Left cardiac atrium (tissue), 4 donors: Measurements from ENCODE around the gene ITPR2. TPM values are rescaled to one million over a fixed set of nuclear protein-coding genes. Genes with fewer than 3 reads are reported as not detected.
A peak's percentile ranks its signal among the peaks of the same experiment; 100 is the strongest.
"Not testable (repeated sequence)": the region's sequence is repeated elsewhere in the genome, so short reads cannot be mapped to it uniquely, and the experiment has no call there.

ENCODE experiments used
- ATAC-seq, 2 donors: fragments of 200-7000 bp; cut with Tn5 transposase; one replicate each; pipeline ENCODE4 v1.9.1; 2020; ENCODE audit warnings: mild to moderate bottlenecking in 2 of 2, moderate library complexity in 2 of 2
- DNase-seq: peaks from one replicate; pipeline ENCODE4 v3.0.0-alpha.2; 2020
- intact Hi-C, 2 donors: fragments of 100-400 bp; cut with DNase I; formaldehyde crosslinking; loops; one replicate each; pipeline versions ENCODE4 v1.14.1 to v1.15.1; 2022 to 2023
- total RNA-seq, 2 donors: library from RNA; stranded (reverse); fragmentation: NEBNext Ultra II Directional; extraction: Animal tissue kit (Norgen Biotek cat#: 25700); gene quantifications; one replicate each; pipeline ENCODE4 v1.2.1, GENCODE V29; 2021
- donor health status: DM: no; HTN: yes; CAD: no.
- donor health status: DM: no; HTN: yes; CAD: no; lungs with severe emphysema.
- donor health status: DM: yes; HTN: yes; CAD: no.
- donor health status: Dilated cardiomyopathy.

ITPR2 gene
- total RNA-seq, 2 donors from 2014 or later = 25.4 to 26.7 TPM

GRCh38 chr12:26659930-26660329, 173.1 kb downstream of the ITPR2 start:
- intact Hi-C loops = loop anchor here in 1 of 2 donors (10.0 kb wide), 1 partner anchor 565 kb away; no protein-coding TSS in a partner anchor
- DNase-seq = no peak
- no peak for ATAC-seq

- intact Hi-C loops = loop anchor here in 1 of 2 donors (10.0 kb wide), 1 partner anchor 564 kb away; no protein-coding TSS in a partner anchor
- ATAC-seq (peak in 1 of 2 donors; percentile 66), DNase-seq (no peak)
Measured at GRCh38 chr12:26658991-26659390, 174.0 kb downstream of the ITPR2 start.

GRCh38 chr12:26654623-26655022, 178.4 kb downstream of the ITPR2 start:
- ATAC-seq (no peak), DNase-seq (no peak)
- intact Hi-C loops = loop anchor here (5.0 to 10.0 kb wide), 3 partner anchors 212 to 560 kb away; no protein-coding TSS in a partner anchor

GRCh38 chr12:26651566-26652188, 181.3 kb downstream of the ITPR2 start:
- ATAC-seq = peak; percentile 65 to 70
- no peak for DNase-seq
- intact Hi-C loops = loop anchor here (5.0 to 10.0 kb wide), 3 partner anchors 209 to 557 kb away; no protein-coding TSS in a partner anchor

GRCh38 chr12:26651036-26651435, 182.0 kb downstream of the ITPR2 start:
- DNase-seq (no peak), ATAC-seq (no peak)
- intact Hi-C loops = loop anchor here (5.0 to 10.0 kb wide), 3 partner anchors 209 to 556 kb away; no protein-coding TSS in a partner anchor

- DNase-seq = no peak
- intact Hi-C loops = no loop called here
- no peak for ATAC-seq
Measured at GRCh38 chr12:26648999-26649398, 184.0 kb downstream of the ITPR2 start.

GRCh38 chr12:26648584-26648983, 184.4 kb downstream of the ITPR2 start:
- intact Hi-C loops = no loop called here
- DNase-seq (no peak), ATAC-seq (peak; percentile 27 to 47)

- DNase-seq = peak; percentile 39
- no peak for ATAC-seq
- intact Hi-C loops = no loop called here
Measured at GRCh38 chr12:26648066-26648465, 184.9 kb downstream of the ITPR2 start.

- ATAC-seq = no peak
- intact Hi-C loops = no loop called here
Measured at GRCh38 chr12:26647088-26647487, 185.9 kb downstream of the ITPR2 start.

GRCh38 chr12:26646571-26646970, 186.4 kb downstream of the ITPR2 start:
- intact Hi-C loops = no loop called here
- no peak for ATAC-seq

More at GRCh38 chr12:26647088-26647487, 185.9 kb downstream of the ITPR2 start:
- no peak for DNase-seq

GRCh38 chr12:26644376-26644775, 188.6 kb downstream of the ITPR2 start:
- intact Hi-C loops, ATAC-seq, DNase-seq: not testable (repeated sequence)

More at GRCh38 chr12:26646571-26646970, 186.4 kb downstream of the ITPR2 start:
- DNase-seq = no peak

- no peak for ATAC-seq
- DNase-seq = no peak
- intact Hi-C loops = no loop called here
Measured at GRCh38 chr12:26643532-26644315, 189.3 kb downstream of the ITPR2 start.

- intact Hi-C loops = no loop called here
- DNase-seq = no peak
- no peak for ATAC-seq
Measured at GRCh38 chr12:26642361-26642760, 190.6 kb downstream of the ITPR2 start.

- ATAC-seq = peak in 1 of 2 donors; percentile 39
- intact Hi-C loops = no loop called here
- no peak for DNase-seq
Measured at GRCh38 chr12:26636710-26637328, 196.2 kb downstream of the ITPR2 start.

- no peak for ATAC-seq
- no peak for DNase-seq
- intact Hi-C loops = no loop called here
Measured at GRCh38 chr12:26633591-26634210, 199.3 kb downstream of the ITPR2 start.

GRCh38 chr12:26632756-26633155, 200.2 kb downstream of the ITPR2 start:
- intact Hi-C loops = no loop called here
- ATAC-seq = no peak
- no peak for DNase-seq

GRCh38 chr12:26631846-26632245, 201.1 kb downstream of the ITPR2 start:
- no peak for DNase-seq
- no peak for ATAC-seq
- intact Hi-C loops = no loop called here

GRCh38 chr12:26630546-26631027, 202.4 kb downstream of the ITPR2 start:
- DNase-seq (peak; percentile 21), ATAC-seq (peak; percentile 41 to 91)
- intact Hi-C loops = no loop called here

- no peak for DNase-seq
- peak in 1 of 2 donors; percentile 32 for ATAC-seq
- intact Hi-C loops = no loop called here
Measured at GRCh38 chr12:26629864-26630263, 203.1 kb downstream of the ITPR2 start.
